ENCODE measurements around the gene FGF19. TPM values are rescaled to one million over a fixed set of nuclear protein-coding genes. Genes with fewer than 3 reads are reported as not detected.

FGF19 gene
- total RNA-seq, 3 donors from 2014 or later = not detected

GRCh38 chr11:69654660-69655478, 49.0 kb downstream of the FGF19 start:
- Mint-ChIP-seq H3K9me3 (no peaks in the 10 kb centered on the region), H3K27me3 (ENCODE audit: low read depth) (no peaks in the 10 kb centered on the region), H3K4me3 (no peak overlapping the region), H3K4me1 (ENCODE audit: low read depth) (no peaks in the 10 kb centered on the region), H3K36me3 (ENCODE audit: insufficient read depth) (no peaks in the 10 kb centered on the region)
- no peak for DNase-seq
- ATAC-seq = no peak

DNA sequence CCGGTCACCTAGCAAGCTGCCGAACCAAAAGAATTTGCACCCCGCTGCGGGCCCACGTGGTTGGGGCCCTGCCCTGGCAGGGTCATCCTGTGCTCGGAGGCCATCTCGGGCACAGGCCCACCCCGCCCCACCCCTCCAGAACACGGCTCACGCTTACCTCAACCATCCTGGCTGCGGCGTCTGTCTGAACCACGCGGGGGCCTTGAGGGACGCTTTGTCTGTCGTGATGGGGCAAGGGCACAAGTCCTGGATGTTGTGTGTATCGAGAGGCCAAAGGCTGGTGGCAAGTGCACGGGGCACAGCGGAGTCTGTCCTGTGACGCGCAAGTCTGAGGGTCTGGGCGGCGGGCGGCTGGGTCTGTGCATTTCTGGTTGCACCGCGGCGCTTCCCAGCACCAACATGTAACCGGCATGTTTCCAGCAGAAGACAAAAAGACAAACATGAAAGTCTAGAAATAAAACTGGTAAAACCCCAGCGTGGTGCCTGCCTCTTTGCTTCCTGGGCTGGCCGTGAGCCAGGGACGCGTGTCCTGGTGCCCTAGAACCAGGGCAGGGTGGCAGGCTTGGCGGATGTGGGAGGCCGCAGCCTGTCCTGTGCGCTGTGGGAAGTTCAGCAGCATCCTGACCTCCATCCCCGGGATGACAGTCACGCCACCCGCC, 49.7 kb downstream of the FGF19 start:
- H3K36me3 Mint-ChIP-seq (ENCODE audit: insufficient read depth) = peaks cover 2% of the 10 kb centered on the region
- no peak overlapping the region for H3K4me3 Mint-ChIP-seq
- H3K4me1 Mint-ChIP-seq (ENCODE audit: low read depth) = no peaks in the 10 kb centered on the region
- DNase-seq (no peak), ATAC-seq (no peak)
- H3K9me3 Mint-ChIP-seq = no peaks in the 10 kb centered on the region
- H3K27me3 Mint-ChIP-seq (ENCODE audit: low read depth) = no peaks in the 10 kb centered on the region

DNA sequence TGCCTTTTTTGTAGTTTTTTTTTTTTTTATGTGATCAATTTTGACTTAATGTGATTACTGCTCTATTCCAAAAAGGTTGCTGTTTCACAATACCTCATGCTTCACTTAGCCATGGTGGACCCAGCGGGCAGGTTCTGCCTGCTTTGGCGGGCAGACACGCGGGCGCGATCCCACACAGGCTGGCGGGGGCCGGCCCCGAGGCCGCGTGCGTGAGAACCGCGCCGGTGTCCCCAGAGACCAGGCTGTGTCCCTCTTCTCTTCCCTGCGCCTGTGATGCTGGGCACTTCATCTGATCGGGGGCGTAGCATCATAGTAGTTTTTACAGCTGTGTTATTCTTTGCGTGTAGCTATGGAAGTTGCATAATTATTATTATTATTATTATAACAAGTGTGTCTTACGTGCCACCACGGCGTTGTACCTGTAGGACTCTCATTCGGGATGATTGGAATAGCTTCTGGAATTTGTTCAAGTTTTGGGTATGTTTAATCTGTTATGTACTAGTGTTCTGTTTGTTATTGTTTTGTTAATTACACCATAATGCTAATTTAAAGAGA, 50.3 kb downstream of the FGF19 start:
- Mint-ChIP-seq H3K4me1 (ENCODE audit: low read depth) (no peaks in the 10 kb centered on the region), H3K9me3 (no peaks in the 10 kb centered on the region), H3K36me3 (ENCODE audit: insufficient read depth) (peaks cover 2% of the 10 kb centered on the region), H3K4me3 (no peak overlapping the region), H3K27me3 (ENCODE audit: low read depth) (no peaks in the 10 kb centered on the region)
- ATAC-seq (no peak), DNase-seq (no peak)

GRCh38 chr11:69652999-69653398, 50.8 kb downstream of the FGF19 start:
- no peaks in the 10 kb centered on the region for H3K9me3 Mint-ChIP-seq
- DNase-seq (no peak), ATAC-seq (no peak)
- H3K4me1 Mint-ChIP-seq (ENCODE audit: low read depth) = no peaks in the 10 kb centered on the region
- no peak overlapping the region for H3K4me3 Mint-ChIP-seq
- H3K36me3 Mint-ChIP-seq (ENCODE audit: insufficient read depth) = peaks cover 2% of the 10 kb centered on the region
- H3K27me3 Mint-ChIP-seq (ENCODE audit: low read depth) = no peaks in the 10 kb centered on the region

DNA sequence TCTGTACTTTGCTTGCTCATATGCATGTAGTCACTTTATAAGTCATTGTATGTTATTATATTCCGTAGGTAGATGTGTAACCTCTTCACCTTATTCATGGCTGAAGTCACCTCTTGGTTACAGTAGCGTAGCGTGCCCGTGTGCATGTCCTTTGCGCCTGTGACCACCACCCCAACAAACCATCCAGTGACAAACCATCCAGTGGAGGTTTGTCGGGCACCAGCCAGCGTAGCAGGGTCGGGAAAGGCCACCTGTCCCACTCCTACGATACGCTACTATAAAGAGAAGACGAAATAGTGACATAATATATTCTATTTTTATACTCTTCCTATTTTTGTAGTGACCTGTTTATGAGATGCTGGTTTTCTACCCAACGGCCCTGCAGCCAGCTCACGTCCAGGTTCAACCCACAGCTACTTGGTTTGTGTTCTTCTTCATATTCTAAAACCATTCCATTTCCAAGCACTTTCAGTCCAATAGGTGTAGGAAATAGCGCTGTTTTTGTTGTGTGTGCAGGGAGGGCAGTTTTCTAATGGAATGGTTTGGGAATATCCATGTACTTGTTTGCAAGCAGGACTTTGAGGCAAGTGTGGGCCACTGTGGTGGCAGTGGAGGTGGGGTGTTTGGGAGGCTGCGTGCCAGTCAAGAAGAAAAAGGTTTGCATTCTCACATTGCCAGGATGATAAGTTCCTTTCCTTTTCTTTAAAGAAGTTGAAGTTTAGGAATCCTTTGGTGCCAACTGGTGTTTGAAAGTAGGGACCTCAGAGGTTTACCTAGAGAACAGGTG, 51.8 kb downstream of the FGF19 start:
- Mint-ChIP-seq H3K36me3 (ENCODE audit: insufficient read depth) (peaks cover 2% of the 10 kb centered on the region), H3K4me3 (no peak overlapping the region), H3K27me3 (ENCODE audit: low read depth) (no peaks in the 10 kb centered on the region), H3K4me1 (ENCODE audit: low read depth) (no peaks in the 10 kb centered on the region), H3K9me3 (no peaks in the 10 kb centered on the region)
- ATAC-seq (no peak), DNase-seq (no peak)

- no peak for ATAC-seq
- Mint-ChIP-seq H3K4me1 (ENCODE audit: low read depth) (no peaks in the 10 kb centered on the region), H3K36me3 (ENCODE audit: insufficient read depth) (peaks cover 2% of the 10 kb centered on the region), H3K4me3 (no peak overlapping the region), H3K27me3 (ENCODE audit: low read depth) (no peaks in the 10 kb centered on the region), H3K9me3 (no peaks in the 10 kb centered on the region)
- no peak for DNase-seq
Measured at GRCh38 chr11:69650832-69651344, 52.9 kb downstream of the FGF19 start.

- no peak overlapping the region for H3K4me3 Mint-ChIP-seq
- peaks cover 2% of the 10 kb centered on the region for H3K36me3 Mint-ChIP-seq (ENCODE audit: insufficient read depth)
- H3K27me3 Mint-ChIP-seq (ENCODE audit: low read depth) = no peaks in the 10 kb centered on the region
- H3K4me1 Mint-ChIP-seq (ENCODE audit: low read depth) = no peaks in the 10 kb centered on the region
- ATAC-seq (no peak), DNase-seq (no peak)
- H3K9me3 Mint-ChIP-seq = no peaks in the 10 kb centered on the region
Measured at GRCh38 chr11:69650081-69650831, 53.6 kb downstream of the FGF19 start.

DNA sequence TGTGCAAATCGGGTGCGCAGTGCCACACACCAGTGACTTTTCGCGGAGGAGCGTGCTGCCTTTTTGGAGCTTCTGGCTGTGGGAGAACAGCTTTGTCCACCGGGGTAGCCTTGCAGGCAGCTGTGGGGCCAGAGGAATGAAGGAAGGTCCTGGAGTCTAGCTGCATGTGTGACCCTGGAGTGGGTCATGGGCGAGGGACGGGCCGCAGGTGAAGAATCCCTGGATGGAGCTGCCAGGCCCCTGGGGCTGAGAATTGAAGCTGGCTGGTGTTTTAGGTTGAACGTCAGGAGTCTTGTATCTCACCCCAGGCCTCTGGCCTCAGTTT, 54.3 kb downstream of the FGF19 start:
- no peak for ATAC-seq
- Mint-ChIP-seq H3K27me3 (ENCODE audit: low read depth) (no peaks in the 10 kb centered on the region), H3K9me3 (no peaks in the 10 kb centered on the region), H3K36me3 (ENCODE audit: insufficient read depth) (peaks cover 2% of the 10 kb centered on the region), H3K4me1 (ENCODE audit: low read depth) (no peaks in the 10 kb centered on the region), H3K4me3 (no peak overlapping the region)
- DNase-seq = no peak

DNA sequence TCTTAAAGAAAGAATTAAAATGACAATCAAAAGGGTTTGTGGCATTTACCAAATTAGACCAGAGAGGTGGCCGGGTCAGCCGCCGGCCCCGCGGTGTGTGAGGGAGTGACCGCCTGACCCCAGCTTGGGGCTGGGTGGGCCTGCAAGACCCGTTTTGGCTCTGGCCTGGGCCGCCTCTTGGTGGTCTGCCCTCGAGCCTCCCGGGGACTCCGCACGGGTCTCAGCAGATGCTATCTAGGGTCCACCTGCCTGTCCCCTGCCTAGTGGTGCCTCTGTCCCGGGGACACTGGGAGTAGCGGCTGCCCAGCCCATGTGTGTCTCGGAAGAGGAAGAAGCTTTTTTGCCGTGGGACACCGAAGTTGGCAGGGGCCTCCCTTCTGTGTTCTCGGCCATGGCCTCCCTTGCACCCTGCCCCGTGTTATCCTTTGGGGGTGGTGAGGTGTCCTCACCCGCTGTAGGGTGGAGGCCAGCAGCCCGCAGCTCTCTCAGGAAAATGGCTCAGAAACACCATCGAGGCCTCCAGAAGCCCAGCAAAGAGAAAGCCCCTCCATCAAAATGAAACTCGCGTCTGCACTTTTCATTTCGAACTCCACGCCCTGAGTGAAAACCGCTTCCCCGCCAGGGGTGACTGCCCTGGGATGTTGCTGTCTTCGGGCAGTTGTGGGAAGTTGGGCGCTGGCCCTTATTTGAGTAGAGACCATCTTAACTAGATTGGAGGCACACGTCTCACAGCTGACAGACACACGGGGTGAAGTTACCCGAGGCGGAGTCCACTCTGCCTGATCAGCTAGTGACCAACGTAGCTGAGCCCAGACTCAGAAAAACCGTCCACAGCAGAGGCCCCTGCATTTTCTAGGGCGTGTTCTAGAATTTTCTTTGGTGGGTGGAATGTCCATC, 54.9 kb downstream of the FGF19 start:
- H3K4me3 Mint-ChIP-seq = no peak overlapping the region
- no peaks in the 10 kb centered on the region for H3K27me3 Mint-ChIP-seq (ENCODE audit: low read depth)
- ATAC-seq (no peak), DNase-seq (no peak)
- no peaks in the 10 kb centered on the region for H3K9me3 Mint-ChIP-seq
- H3K4me1 Mint-ChIP-seq (ENCODE audit: low read depth) = peaks cover 2% of the 10 kb centered on the region
- H3K36me3 Mint-ChIP-seq (ENCODE audit: insufficient read depth) = peaks cover 2% of the 10 kb centered on the region

Other genes starting within 250 kb of the FGF19 start
- not detected for gene LINC01488, start 222.4 kb downstream of the FGF19 start, total RNA-seq
- gene CCND1, start 62.9 kb downstream of the FGF19 start, total RNA-seq = 10 to 100 TPM; 26.1 to 31.9 (median 28.1) TPM
- gene LTO1, start 28.7 kb downstream of the FGF19 start, total RNA-seq = 10 to 100 TPM; 22.2 to 24.5 (median 22.8) TPM
- gene FGF4, start 71.3 kb upstream of the FGF19 start, total RNA-seq = not detected
- not detected for gene FGF3, start 115.4 kb upstream of the FGF19 start, total RNA-seq